Breast epithelium (tissue), 3 donors: ENCODE measurements around the gene CORO1C.

Experiments
- POLR2A ChIP-seq: fragments of 450-650 bp; IDR thresholded peaks from one replicate; pipeline ENCODE4 v1.6.1; 2016; ENCODE audit warnings: antibody characterized with exemption, mild to moderate bottlenecking, moderate library complexity
- POLR2AphosphoS5 ChIP-seq, 3 donors: sonication (generic); formaldehyde crosslinking; IDR thresholded peaks; one replicate each; pipeline ENCODE4 v1.6.1; 2017; ENCODE audit warnings: antibody characterized with exemption in 3 of 3
- TF ChIP-seq, protein P1 (sequence below), 3 donors: fragments of 450-650 bp; IDR thresholded peaks; one replicate each; pipeline ENCODE4 v1.5.1; 2016 to 2017; ENCODE audit warnings: antibody characterized with exemption in 3 of 3, mild to moderate bottlenecking in 3 of 3, moderate library complexity in 3 of 3

DNA sequence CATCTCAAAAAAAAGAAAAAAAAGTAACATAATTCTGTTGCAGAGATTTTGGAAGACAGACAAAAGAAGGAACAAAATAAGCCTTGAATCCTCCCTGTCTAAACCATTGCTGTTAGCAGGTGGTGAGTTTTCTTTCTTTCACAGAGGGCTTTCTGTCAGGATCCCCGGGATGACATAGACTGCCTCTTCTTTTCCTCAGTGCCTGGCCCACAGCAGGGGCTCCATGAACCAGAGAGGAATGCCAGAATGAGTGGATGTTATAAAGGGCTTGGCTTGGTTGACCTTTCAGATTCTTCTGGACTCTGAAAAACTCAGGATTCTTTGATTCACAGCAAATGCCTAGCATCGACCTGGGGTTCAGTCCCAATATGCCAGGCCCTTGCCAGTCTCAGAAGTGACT, 45.8 kb upstream of the CORO1C start:
- TF ChIP-seq, protein P1, sequence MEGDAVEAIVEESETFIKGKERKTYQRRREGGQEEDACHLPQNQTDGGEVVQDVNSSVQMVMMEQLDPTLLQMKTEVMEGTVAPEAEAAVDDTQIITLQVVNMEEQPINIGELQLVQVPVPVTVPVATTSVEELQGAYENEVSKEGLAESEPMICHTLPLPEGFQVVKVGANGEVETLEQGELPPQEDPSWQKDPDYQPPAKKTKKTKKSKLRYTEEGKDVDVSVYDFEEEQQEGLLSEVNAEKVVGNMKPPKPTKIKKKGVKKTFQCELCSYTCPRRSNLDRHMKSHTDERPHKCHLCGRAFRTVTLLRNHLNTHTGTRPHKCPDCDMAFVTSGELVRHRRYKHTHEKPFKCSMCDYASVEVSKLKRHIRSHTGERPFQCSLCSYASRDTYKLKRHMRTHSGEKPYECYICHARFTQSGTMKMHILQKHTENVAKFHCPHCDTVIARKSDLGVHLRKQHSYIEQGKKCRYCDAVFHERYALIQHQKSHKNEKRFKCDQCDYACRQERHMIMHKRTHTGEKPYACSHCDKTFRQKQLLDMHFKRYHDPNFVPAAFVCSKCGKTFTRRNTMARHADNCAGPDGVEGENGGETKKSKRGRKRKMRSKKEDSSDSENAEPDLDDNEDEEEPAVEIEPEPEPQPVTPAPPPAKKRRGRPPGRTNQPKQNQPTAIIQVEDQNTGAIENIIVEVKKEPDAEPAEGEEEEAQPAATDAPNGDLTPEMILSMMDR (IDR thresholded peaks at IDR 0.05): no peak
- TF ChIP-seq POLR2A: no peak
- TF ChIP-seq POLR2AphosphoS5 (IDR thresholded peaks at IDR 0.05): no peak
